MM.1S (cell line): ENCODE measurements around the gene VSX1.

Experiments
- EZH2 ChIP-seq: fragments of 300-600 bp; sonication (generic); optimal IDR thresholded peaks from 2 replicates; pipeline ENCODE3; 2017; ENCODE audit warnings: low read depth, mild to moderate bottlenecking, antibody characterized with exemption, low read length, mixed read lengths
- EZH2phosphoT487 ChIP-seq: fragments of 300-600 bp; sonication (generic); IDR thresholded peaks from 2 replicates; pipeline ENCODE4 v1.6.1; 2018; ENCODE audit warnings: antibody characterized with exemption, low read length
- TF ChIP-seq, protein P1 (sequence below): fragments of 300-600 bp; sonication (generic); IDR thresholded peaks from 2 replicates; pipeline ENCODE4 v1.5.1; 2016; ENCODE audit warnings: antibody characterized with exemption, low read length, mixed read lengths

DNA sequence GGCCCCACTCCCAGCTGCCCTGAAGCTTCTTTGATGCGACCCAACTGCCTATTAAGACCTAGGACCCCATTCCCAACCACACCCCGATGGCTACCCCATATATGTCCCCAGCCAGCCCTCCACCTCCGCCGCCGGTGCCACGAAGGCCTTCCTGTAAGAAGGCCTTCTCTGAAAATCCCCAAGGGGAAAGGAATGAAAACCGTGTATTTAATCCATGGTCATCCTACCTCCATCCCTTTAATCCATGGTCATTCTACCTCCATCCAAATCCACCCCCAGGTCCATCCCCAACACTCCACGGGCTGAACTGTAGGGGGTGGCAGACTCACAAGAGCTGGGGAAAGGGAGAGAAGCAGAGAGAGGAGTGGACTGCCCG lies 545 bp upstream of the VSX1 start:
- TF ChIP-seq, protein P1, sequence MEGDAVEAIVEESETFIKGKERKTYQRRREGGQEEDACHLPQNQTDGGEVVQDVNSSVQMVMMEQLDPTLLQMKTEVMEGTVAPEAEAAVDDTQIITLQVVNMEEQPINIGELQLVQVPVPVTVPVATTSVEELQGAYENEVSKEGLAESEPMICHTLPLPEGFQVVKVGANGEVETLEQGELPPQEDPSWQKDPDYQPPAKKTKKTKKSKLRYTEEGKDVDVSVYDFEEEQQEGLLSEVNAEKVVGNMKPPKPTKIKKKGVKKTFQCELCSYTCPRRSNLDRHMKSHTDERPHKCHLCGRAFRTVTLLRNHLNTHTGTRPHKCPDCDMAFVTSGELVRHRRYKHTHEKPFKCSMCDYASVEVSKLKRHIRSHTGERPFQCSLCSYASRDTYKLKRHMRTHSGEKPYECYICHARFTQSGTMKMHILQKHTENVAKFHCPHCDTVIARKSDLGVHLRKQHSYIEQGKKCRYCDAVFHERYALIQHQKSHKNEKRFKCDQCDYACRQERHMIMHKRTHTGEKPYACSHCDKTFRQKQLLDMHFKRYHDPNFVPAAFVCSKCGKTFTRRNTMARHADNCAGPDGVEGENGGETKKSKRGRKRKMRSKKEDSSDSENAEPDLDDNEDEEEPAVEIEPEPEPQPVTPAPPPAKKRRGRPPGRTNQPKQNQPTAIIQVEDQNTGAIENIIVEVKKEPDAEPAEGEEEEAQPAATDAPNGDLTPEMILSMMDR: no peak
- TF ChIP-seq EZH2 (no peak), EZH2phosphoT487 (no peak)
